IPS DF 6.9 (cell line): ENCODE measurements around the gene STH.
"Not testable (repeated sequence)": the region's sequence is repeated elsewhere in the genome, so short reads cannot be mapped to it uniquely, and the experiment has no call there.

Experiments
- DNase-seq: peaks from one replicate; pipeline ENCODE4 v3.0.0-alpha.2; 2013; ENCODE audit warnings: low read depth, low spot score
- H3K27ac ChIP-seq: one replicate; pipeline ENCODE4 v1.5.1; 2013; ENCODE audit warnings: low read length, control low read depth
- H3K27me3 ChIP-seq: 2 replicates; pipeline ENCODE4 v1.6.1; 2013; ENCODE audit warnings: mild to moderate bottlenecking, low read length; ENCODE audit not compliant: control insufficient read depth, insufficient read depth
- H3K36me3 ChIP-seq: 2 replicates; pipeline ENCODE4 v1.6.1; 2013; ENCODE audit warnings: low read length; ENCODE audit not compliant: control insufficient read depth, insufficient read depth
- H3K4me1 ChIP-seq: 2 replicates; pipeline ENCODE4 v1.6.1; 2013; ENCODE audit warnings: low read length; ENCODE audit not compliant: control insufficient read depth, insufficient read depth
- H3K4me3 ChIP-seq: 2 replicates; pipeline ENCODE4 v1.5.1; 2013; ENCODE audit warnings: mild to moderate bottlenecking, low read length
- H3K9me3 ChIP-seq: 2 replicates; pipeline ENCODE4 v1.6.1; 2013; ENCODE audit warnings: low read length, inconsistent platforms; ENCODE audit not compliant: control insufficient read depth, insufficient read depth
- WGBS: extraction: QIAGEN DNeasy Blood & Tissue Kit; methylation state at CpG from one replicate; pipeline ENCODE4 v1.1.7; 2013; ENCODE audit warnings: mixed read lengths, missing lambda C conversion rate; ENCODE audit not compliant: insufficient read length, insufficient coverage; 5-methylcytosine and 5-hydroxymethylcytosine counted together

STH gene

GRCh38 chr17:45956746-45957145 lies 42.3 kb upstream of the STH start:
- H3K4me1 ChIP-seq, H3K27ac ChIP-seq, H3K36me3 ChIP-seq, H3K4me3 ChIP-seq, H3K27me3 ChIP-seq, DNase-seq, H3K9me3 ChIP-seq: not testable (repeated sequence)
- no CpG with 5 or more reads among the region's 4 CpGs for WGBS

GRCh38 chr17:45958307-45958706 lies 40.7 kb upstream of the STH start:
- Histone ChIP-seq H3K4me3 (no peak overlapping the region), H3K9me3 (no peaks in the 10 kb centered on the region), H3K27ac (no peak overlapping the region), H3K27me3 (no peaks in the 10 kb centered on the region), H3K36me3 (no peaks in the 10 kb centered on the region), H3K4me1 (no peaks in the 10 kb centered on the region)
- no peak for DNase-seq
- WGBS: no CpG with 5 or more reads among the region's 9 CpGs

GRCh38 chr17:45958994-45959665 lies 39.9 kb upstream of the STH start:
- Histone ChIP-seq H3K36me3 (no peaks in the 10 kb centered on the region), H3K27me3 (no peaks in the 10 kb centered on the region), H3K9me3 (no peaks in the 10 kb centered on the region), H3K4me3 (no peak overlapping the region), H3K4me1 (no peaks in the 10 kb centered on the region), H3K27ac (no peak overlapping the region)
- no CpG with 5 or more reads among the region's 9 CpGs for WGBS
- no peak for DNase-seq

GRCh38 chr17:45960311-45960710 lies 38.7 kb upstream of the STH start:
- Histone ChIP-seq H3K9me3 (no peaks in the 10 kb centered on the region), H3K4me1 (no peaks in the 10 kb centered on the region), H3K4me3 (no peak overlapping the region), H3K27me3 (no peaks in the 10 kb centered on the region), H3K27ac (no peak overlapping the region), H3K36me3 (no peaks in the 10 kb centered on the region)
- no peak for DNase-seq
- WGBS: no CpG with 5 or more reads among the region's 4 CpGs

- Histone ChIP-seq H3K27me3 (no peaks in the 10 kb centered on the region), H3K9me3 (no peaks in the 10 kb centered on the region), H3K4me3 (no peak overlapping the region), H3K4me1 (no peaks in the 10 kb centered on the region), H3K36me3 (no peaks in the 10 kb centered on the region), H3K27ac (no peak overlapping the region)
- no peak for DNase-seq
- WGBS: no CpG with 5 or more reads among the region's 6 CpGs
These were observed 37.8 kb upstream of the STH start for GRCh38 chr17:45961206-45961605.

GRCh38 chr17:45962221-45962972 lies 36.7 kb upstream of the STH start:
- H3K27ac ChIP-seq: no peak overlapping the region
- no peaks in the 10 kb centered on the region for H3K9me3 ChIP-seq
- H3K4me1 ChIP-seq: no peaks in the 10 kb centered on the region
- no peak for DNase-seq
- no peaks in the 10 kb centered on the region for H3K36me3 ChIP-seq
- WGBS: no CpG with 5 or more reads among the region's 12 CpGs
- no peaks in the 10 kb centered on the region for H3K27me3 ChIP-seq
- no peak overlapping the region for H3K4me3 ChIP-seq

GRCh38 chr17:45963283-45963682 lies 35.8 kb upstream of the STH start:
- no peaks in the 10 kb centered on the region for H3K4me1 ChIP-seq
- DNase-seq: no peak

GRCh38 chr17:45963889-45964288 lies 35.2 kb upstream of the STH start:
- no peak overlapping the region for H3K27ac ChIP-seq
- no peak for DNase-seq
- H3K4me3 ChIP-seq: no peak overlapping the region
- no peaks in the 10 kb centered on the region for H3K36me3 ChIP-seq
- no peaks in the 10 kb centered on the region for H3K27me3 ChIP-seq
- WGBS: 100% methylated on average over 1 of the region's 5 CpGs
- no peaks in the 10 kb centered on the region for H3K4me1 ChIP-seq
- H3K9me3 ChIP-seq: no peaks in the 10 kb centered on the region

More at GRCh38 chr17:45963283-45963682, 35.8 kb upstream of the STH start:
- H3K36me3 ChIP-seq: no peaks in the 10 kb centered on the region
- no peaks in the 10 kb centered on the region for H3K27me3 ChIP-seq
- WGBS: no CpG with 5 or more reads among the region's 5 CpGs
- no peak overlapping the region for H3K27ac ChIP-seq
- H3K4me3 ChIP-seq: no peak overlapping the region
- H3K9me3 ChIP-seq: no peaks in the 10 kb centered on the region

GRCh38 chr17:45964634-45965033 lies 34.4 kb upstream of the STH start:
- Histone ChIP-seq H3K27me3 (no peaks in the 10 kb centered on the region), H3K4me1 (no peaks in the 10 kb centered on the region), H3K36me3 (no peaks in the 10 kb centered on the region), H3K27ac (no peak overlapping the region), H3K9me3 (no peaks in the 10 kb centered on the region), H3K4me3 (no peak overlapping the region)
- DNase-seq: no peak
- 100% methylated on average over 2 of the region's 4 CpGs for WGBS

- no peak for DNase-seq
- no peak overlapping the region for H3K27ac ChIP-seq
- no peaks in the 10 kb centered on the region for H3K36me3 ChIP-seq
- WGBS: no CpG with 5 or more reads among the region's 4 CpGs
- H3K4me3 ChIP-seq: no peak overlapping the region
- H3K27me3 ChIP-seq: no peaks in the 10 kb centered on the region
- no peaks in the 10 kb centered on the region for H3K4me1 ChIP-seq
- no peaks in the 10 kb centered on the region for H3K9me3 ChIP-seq
These were observed 33.2 kb upstream of the STH start for GRCh38 chr17:45965812-45966211.
